Measurements from ENCODE around the gene MEIS2. TPM values are rescaled to one million over a fixed set of nuclear protein-coding genes. Genes with fewer than 3 reads are reported as not detected.
A peak's percentile ranks its signal among the peaks of the same experiment; 100 is the strongest.

The MEIS2 gene
- total and polyA plus RNA-seq, 2 experiments from 2014 or later = 0.27 TPM; not detected in 1

DNA sequence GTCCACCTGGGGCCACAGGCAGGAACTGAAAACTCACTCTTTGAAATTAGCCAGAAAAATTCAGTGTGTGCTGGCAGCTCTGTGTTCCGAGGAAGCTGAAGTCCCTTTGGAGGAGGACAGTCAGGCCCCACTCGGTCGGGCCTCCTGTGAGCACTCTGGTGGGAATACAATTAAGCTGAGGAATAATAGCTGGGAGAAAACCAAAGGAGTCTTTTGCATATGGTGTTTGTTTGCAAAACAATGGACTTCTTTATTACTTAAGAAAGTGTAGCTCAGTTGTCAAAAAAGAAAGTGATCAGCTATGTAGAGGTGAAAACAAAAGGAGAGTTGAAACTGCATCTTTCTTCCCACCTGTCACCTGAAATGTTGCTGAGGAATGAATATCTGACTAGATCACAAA, 202.5 kb downstream of the MEIS2 start:
- Histone ChIP-seq H3K4me1 (ENCODE audit: insufficient read depth) (peaks cover 30% of the 10 kb centered on the region), H4K20me1 (replicated peaks; ENCODE audit: insufficient read depth) (no peaks in the 10 kb centered on the region), H3K27me3 (ENCODE audit: insufficient read depth) (peaks cover 36% of the 10 kb centered on the region), H3K79me2 (replicated peaks; ENCODE audit: insufficient read depth) (no peaks in the 10 kb centered on the region), H3K36me3 (ENCODE audit: insufficient read depth) (no peaks in the 10 kb centered on the region), H3K9me2 (ENCODE audit: insufficient read depth) (no peaks in the 10 kb centered on the region), H3F3A (replicated peaks; ENCODE audit: low read depth) (no peaks in the 10 kb centered on the region), H3K27ac (ENCODE audit: low read depth) (no peak overlapping the region), H2AFZ (no peak overlapping the region), H3K4me3 (peak overlapping the region; percentile 20; the same call in 1 of the 2 replicates), H3K4me2 (peak overlapping the region; percentile 34)
- Mint-ChIP-seq H3K9me3 (no peaks in the 10 kb centered on the region), H3K27ac (no peak overlapping the region), H3K36me3 (ENCODE audit: low read depth) (no peaks in the 10 kb centered on the region), H3K27me3 (ENCODE audit: insufficient read depth, low read depth, poor library complexity) (peaks cover 15% of the 10 kb centered on the region), H3K4me3 (peak overlapping the region; percentile 28; the same call in 2 of the 3 replicates), H3K4me1 (peaks cover 45% of the 10 kb centered on the region)
- TF ChIP-seq, protein P1, sequence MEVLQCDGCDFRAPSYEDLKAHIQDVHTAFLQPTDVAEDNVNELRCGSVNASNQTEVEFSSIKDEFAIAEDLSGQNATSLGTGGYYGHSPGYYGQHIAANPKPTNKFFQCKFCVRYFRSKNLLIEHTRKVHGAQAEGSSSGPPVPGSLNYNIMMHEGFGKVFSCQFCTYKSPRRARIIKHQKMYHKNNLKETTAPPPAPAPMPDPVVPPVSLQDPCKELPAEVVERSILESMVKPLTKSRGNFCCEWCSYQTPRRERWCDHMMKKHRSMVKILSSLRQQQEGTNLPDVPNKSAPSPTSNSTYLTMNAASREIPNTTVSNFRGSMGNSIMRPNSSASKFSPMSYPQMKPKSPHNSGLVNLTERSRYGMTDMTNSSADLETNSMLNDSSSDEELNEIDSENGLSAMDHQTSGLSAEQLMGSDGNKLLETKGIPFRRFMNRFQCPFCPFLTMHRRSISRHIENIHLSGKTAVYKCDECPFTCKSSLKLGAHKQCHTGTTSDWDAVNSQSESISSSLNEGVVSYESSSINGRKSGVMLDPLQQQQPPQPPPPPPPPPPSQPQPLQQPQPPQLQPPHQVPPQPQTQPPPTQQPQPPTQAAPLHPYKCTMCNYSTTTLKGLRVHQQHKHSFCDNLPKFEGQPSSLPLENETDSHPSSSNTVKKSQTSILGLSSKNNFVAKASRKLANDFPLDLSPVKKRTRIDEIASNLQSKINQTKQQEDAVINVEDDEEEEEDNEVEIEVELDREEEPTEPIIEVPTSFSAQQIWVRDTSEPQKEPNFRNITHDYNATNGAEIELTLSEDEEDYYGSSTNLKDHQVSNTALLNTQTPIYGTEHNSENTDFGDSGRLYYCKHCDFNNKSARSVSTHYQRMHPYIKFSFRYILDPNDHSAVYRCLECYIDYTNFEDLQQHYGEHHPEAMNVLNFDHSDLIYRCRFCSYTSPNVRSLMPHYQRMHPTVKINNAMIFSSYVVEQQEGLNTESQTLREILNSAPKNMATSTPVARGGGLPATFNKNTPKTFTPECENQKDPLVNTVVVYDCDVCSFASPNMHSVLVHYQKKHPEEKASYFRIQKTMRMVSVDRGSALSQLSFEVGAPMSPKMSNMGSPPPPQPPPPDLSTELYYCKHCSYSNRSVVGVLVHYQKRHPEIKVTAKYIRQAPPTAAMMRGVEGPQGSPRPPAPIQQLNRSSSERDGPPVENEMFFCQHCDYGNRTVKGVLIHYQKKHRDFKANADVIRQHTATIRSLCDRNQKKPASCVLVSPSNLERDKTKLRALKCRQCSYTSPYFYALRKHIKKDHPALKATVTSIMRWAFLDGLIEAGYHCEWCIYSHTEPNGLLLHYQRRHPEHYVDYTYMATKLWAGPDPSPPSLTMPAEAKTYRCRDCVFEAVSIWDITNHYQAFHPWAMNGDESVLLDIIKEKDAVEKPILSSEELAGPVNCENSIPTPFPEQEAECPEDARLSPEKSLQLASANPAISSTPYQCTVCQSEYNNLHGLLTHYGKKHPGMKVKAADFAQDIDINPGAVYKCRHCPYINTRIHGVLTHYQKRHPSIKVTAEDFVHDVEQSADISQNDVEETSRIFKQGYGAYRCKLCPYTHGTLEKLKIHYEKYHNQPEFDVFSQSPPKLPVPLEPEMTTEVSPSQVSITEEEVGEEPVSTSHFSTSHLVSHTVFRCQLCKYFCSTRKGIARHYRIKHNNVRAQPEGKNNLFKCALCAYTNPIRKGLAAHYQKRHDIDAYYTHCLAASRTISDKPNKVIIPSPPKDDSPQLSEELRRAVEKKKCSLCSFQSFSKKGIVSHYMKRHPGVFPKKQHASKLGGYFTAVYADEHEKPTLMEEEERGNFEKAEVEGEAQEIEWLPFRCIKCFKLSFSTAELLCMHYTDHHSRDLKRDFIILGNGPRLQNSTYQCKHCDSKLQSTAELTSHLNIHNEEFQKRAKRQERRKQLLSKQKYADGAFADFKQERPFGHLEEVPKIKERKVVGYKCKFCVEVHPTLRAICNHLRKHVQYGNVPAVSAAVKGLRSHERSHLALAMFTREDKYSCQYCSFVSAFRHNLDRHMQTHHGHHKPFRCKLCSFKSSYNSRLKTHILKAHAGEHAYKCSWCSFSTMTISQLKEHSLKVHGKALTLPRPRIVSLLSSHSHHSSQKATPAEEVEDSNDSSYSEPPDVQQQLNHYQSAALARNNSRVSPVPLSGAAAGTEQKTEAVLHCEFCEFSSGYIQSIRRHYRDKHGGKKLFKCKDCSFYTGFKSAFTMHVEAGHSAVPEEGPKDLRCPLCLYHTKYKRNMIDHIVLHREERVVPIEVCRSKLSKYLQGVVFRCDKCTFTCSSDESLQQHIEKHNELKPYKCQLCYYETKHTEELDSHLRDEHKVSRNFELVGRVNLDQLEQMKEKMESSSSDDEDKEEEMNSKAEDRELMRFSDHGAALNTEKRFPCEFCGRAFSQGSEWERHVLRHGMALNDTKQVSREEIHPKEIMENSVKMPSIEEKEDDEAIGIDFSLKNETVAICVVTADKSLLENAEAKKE (CRISPR knock-in tag; IDR thresholded peaks at IDR 0.05) = no peak
- no peak for TF ChIP-seq ZNF114 (CRISPR knock-in tag; IDR thresholded peaks at IDR 0.05)
- peak; percentile 64; the same call in 1 of the 2 replicates for TF ChIP-seq NANOG (IDR thresholded peaks at IDR 0.05; ENCODE audit: borderline replicate concordance)
- ATAC-seq (peak; percentile 91), DNase-seq (ENCODE audit: low spot score) (peak; percentile 53)

DNA sequence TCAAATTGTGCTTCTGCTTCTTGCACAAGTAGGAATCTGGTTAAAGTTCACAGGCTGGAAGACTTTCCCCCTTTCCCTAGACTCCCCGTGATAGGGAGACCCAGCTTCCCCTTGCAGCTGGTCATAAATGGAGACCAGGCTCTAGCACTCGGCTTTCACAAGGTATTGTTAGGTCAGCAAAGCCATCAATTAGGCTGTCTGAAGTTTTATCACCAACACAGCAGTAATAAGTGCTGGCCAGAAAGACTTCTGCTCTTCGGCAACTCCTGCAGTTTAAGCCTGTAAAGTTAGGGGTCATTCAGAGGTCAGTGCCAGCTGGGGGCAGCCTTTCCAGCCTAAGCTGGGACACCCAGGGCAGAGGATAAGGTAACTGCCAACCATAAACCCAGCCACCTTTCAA, 203.4 kb downstream of the MEIS2 start:
- Histone ChIP-seq H3F3A (replicated peaks; ENCODE audit: low read depth) (no peaks in the 10 kb centered on the region), H2AFZ (no peak overlapping the region), H3K36me3 (ENCODE audit: insufficient read depth) (no peaks in the 10 kb centered on the region), H3K4me1 (ENCODE audit: insufficient read depth) (peaks cover 30% of the 10 kb centered on the region), H3K79me2 (replicated peaks; ENCODE audit: insufficient read depth) (no peaks in the 10 kb centered on the region), H3K4me3 (no peak overlapping the region), H3K9me2 (ENCODE audit: insufficient read depth) (no peaks in the 10 kb centered on the region), H3K27ac (ENCODE audit: low read depth) (no peak overlapping the region), H4K20me1 (replicated peaks; ENCODE audit: insufficient read depth) (no peaks in the 10 kb centered on the region), H3K4me2 (peak overlapping the region; percentile 34), H3K27me3 (ENCODE audit: insufficient read depth) (peaks cover 40% of the 10 kb centered on the region)
- DNase-seq (ENCODE audit: low spot score) = no peak
- H3K4me1 Mint-ChIP-seq = peaks cover 40% of the 10 kb centered on the region
- H3K27me3 Mint-ChIP-seq (ENCODE audit: insufficient read depth, low read depth, poor library complexity) = peaks cover 15% of the 10 kb centered on the region
- no peak overlapping the region for H3K4me3 Mint-ChIP-seq
- H3K9me3 Mint-ChIP-seq = no peaks in the 10 kb centered on the region
- no peaks in the 10 kb centered on the region for H3K36me3 Mint-ChIP-seq (ENCODE audit: low read depth)
- no peak overlapping the region for H3K27ac Mint-ChIP-seq
- ATAC-seq = peak; percentile 45
- TF ChIP-seq ZNF331 (CRISPR knock-in tag; IDR thresholded peaks at IDR 0.05; ENCODE audit: low read depth) (no peak), NANOG (IDR thresholded peaks at IDR 0.05; ENCODE audit: borderline replicate concordance) (no peak), EZH2phosphoT487 (IDR thresholded peaks at IDR 0.05; ENCODE audit: unreplicated experiment) (no peak), POLR2AphosphoS5 (IDR thresholded peaks at IDR 0.05; ENCODE audit: low read depth) (no peak), STAT1 (IDR thresholded peaks at IDR 0.05; ENCODE audit: unreplicated experiment) (no peak), JUNB (IDR thresholded peaks at IDR 0.05; ENCODE audit: unreplicated experiment) (no peak)
- TF ChIP-seq, protein P2, sequence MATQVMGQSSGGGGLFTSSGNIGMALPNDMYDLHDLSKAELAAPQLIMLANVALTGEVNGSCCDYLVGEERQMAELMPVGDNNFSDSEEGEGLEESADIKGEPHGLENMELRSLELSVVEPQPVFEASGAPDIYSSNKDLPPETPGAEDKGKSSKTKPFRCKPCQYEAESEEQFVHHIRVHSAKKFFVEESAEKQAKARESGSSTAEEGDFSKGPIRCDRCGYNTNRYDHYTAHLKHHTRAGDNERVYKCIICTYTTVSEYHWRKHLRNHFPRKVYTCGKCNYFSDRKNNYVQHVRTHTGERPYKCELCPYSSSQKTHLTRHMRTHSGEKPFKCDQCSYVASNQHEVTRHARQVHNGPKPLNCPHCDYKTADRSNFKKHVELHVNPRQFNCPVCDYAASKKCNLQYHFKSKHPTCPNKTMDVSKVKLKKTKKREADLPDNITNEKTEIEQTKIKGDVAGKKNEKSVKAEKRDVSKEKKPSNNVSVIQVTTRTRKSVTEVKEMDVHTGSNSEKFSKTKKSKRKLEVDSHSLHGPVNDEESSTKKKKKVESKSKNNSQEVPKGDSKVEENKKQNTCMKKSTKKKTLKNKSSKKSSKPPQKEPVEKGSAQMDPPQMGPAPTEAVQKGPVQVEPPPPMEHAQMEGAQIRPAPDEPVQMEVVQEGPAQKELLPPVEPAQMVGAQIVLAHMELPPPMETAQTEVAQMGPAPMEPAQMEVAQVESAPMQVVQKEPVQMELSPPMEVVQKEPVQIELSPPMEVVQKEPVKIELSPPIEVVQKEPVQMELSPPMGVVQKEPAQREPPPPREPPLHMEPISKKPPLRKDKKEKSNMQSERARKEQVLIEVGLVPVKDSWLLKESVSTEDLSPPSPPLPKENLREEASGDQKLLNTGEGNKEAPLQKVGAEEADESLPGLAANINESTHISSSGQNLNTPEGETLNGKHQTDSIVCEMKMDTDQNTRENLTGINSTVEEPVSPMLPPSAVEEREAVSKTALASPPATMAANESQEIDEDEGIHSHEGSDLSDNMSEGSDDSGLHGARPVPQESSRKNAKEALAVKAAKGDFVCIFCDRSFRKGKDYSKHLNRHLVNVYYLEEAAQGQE (IDR thresholded peaks at IDR 0.05; ENCODE audit: unreplicated experiment) = no peak
- TF ChIP-seq, protein P3, sequence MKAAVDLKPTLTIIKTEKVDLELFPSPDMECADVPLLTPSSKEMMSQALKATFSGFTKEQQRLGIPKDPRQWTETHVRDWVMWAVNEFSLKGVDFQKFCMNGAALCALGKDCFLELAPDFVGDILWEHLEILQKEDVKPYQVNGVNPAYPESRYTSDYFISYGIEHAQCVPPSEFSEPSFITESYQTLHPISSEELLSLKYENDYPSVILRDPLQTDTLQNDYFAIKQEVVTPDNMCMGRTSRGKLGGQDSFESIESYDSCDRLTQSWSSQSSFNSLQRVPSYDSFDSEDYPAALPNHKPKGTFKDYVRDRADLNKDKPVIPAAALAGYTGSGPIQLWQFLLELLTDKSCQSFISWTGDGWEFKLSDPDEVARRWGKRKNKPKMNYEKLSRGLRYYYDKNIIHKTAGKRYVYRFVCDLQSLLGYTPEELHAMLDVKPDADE (IDR thresholded peaks at IDR 0.05) = no peak
